ENCODE results near the gene PROCA1.

DNA sequence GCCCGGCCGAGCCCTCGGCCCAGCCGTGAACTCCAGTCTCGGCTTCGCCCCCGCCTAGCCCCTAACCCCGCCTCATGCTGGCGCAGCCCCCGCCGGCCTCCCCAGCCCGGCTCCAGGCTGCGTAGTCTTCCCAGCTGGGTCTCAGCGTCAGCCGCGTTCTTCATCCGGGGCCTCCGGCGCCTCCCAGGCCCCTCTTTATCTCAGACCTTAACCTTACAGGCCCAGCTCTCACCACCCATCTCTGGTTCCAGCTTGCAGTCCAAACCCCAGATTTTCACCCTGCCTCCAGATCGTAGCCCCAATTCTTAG is at the start of gene PROCA1:
- TF ChIP-seq, protein P1, sequence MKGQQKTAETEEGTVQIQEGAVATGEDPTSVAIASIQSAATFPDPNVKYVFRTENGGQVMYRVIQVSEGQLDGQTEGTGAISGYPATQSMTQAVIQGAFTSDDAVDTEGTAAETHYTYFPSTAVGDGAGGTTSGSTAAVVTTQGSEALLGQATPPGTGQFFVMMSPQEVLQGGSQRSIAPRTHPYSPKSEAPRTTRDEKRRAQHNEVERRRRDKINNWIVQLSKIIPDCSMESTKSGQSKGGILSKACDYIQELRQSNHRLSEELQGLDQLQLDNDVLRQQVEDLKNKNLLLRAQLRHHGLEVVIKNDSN (IDR thresholded peaks at IDR 0.05; ENCODE audit: borderline replicate concordance, low read depth) = no peak
- TF ChIP-seq JUND (IDR thresholded peaks at IDR 0.05) (no peak), GABPA (IDR thresholded peaks at IDR 0.05; ENCODE audit: low read depth) (no peak)
- TF ChIP-seq, protein P2, sequence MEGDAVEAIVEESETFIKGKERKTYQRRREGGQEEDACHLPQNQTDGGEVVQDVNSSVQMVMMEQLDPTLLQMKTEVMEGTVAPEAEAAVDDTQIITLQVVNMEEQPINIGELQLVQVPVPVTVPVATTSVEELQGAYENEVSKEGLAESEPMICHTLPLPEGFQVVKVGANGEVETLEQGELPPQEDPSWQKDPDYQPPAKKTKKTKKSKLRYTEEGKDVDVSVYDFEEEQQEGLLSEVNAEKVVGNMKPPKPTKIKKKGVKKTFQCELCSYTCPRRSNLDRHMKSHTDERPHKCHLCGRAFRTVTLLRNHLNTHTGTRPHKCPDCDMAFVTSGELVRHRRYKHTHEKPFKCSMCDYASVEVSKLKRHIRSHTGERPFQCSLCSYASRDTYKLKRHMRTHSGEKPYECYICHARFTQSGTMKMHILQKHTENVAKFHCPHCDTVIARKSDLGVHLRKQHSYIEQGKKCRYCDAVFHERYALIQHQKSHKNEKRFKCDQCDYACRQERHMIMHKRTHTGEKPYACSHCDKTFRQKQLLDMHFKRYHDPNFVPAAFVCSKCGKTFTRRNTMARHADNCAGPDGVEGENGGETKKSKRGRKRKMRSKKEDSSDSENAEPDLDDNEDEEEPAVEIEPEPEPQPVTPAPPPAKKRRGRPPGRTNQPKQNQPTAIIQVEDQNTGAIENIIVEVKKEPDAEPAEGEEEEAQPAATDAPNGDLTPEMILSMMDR (IDR thresholded peaks at IDR 0.05) = no peak
